HEK293T (cell line): ENCODE measurements around the gene CNTN3.

Experiments
- CTCF ChIA-PET: fragments of 350-600 bp; formaldehyde crosslinking; extraction: SDS; loops from one replicate; lab custom pipeline; 2021; ENCODE audit warnings: antibody characterized with exemption, inconsistent platforms; lab: Yijun Ruan, JAX
- POLR2A ChIA-PET: fragments of 350-600 bp; formaldehyde crosslinking; extraction: SDS; loops from one replicate; lab custom pipeline; 2020; ENCODE audit warnings: antibody characterized with exemption, inconsistent platforms; lab: Yijun Ruan, JAX
- DNase-seq: peaks from one replicate; pipeline ENCODE4 v3.0.0; 2012; ENCODE audit warnings: mixed read lengths; ENCODE audit errors: extremely low spot score
- ARNT ChIP-seq: fragments of 450-650 bp; IDR thresholded peaks from 2 replicates; pipeline ENCODE4 v1.6.1; 2017; ENCODE audit warnings: mild to moderate bottlenecking
- BHLHE40 ChIP-seq: fragments of 450-650 bp; IDR thresholded peaks from 2 replicates; pipeline ENCODE4 v1.6.1; 2016; ENCODE audit warnings: mild to moderate bottlenecking, moderate library complexity, borderline replicate concordance
- CTBP1 ChIP-seq: fragments of 450-650 bp; IDR thresholded peaks from 2 replicates; pipeline ENCODE4 v1.6.1; 2016; ENCODE audit warnings: borderline replicate concordance
- ELF4 ChIP-seq: fragments of 450-650 bp; IDR thresholded peaks from 2 replicates; pipeline ENCODE4 v1.6.1; 2017; ENCODE audit warnings: antibody characterized with exemption
- FOXA1 ChIP-seq: fragments of 450-650 bp; IDR thresholded peaks from 2 replicates; pipeline ENCODE4 v1.6.1; 2016; ENCODE audit warnings: mild to moderate bottlenecking
- FOXK2 ChIP-seq: fragments of 450-650 bp; IDR thresholded peaks from 2 replicates; pipeline ENCODE4 v1.6.1; 2016; ENCODE audit warnings: mild to moderate bottlenecking
- FOXM1 ChIP-seq: fragments of 450-650 bp; IDR thresholded peaks from 2 replicates; pipeline ENCODE4 v1.6.1; 2017; ENCODE audit warnings: mild to moderate bottlenecking, borderline replicate concordance
- HDGF ChIP-seq: fragments of 450-650 bp; IDR thresholded peaks from 2 replicates; pipeline ENCODE4 v1.6.1; 2017; ENCODE audit warnings: antibody characterized with exemption, borderline replicate concordance
- L3MBTL2 ChIP-seq: fragments of 450-650 bp; conservative IDR thresholded peaks from 2 replicates; pipeline ENCODE4 v1.6.1; 2016; ENCODE audit warnings: mild to moderate bottlenecking
- LEF1 ChIP-seq: fragments of 450-650 bp; IDR thresholded peaks from 2 replicates; pipeline ENCODE4 v1.6.1; 2017; ENCODE audit warnings: mild to moderate bottlenecking, borderline replicate concordance
- NFRKB ChIP-seq: fragments of 450-650 bp; IDR thresholded peaks from 2 replicates; pipeline ENCODE4 v1.6.1; 2016; ENCODE audit warnings: mild to moderate bottlenecking, moderate library complexity
- SP1 ChIP-seq: fragments of 450-650 bp; IDR thresholded peaks from 2 replicates; pipeline ENCODE4 v1.6.1; 2017
- SUZ12 ChIP-seq: fragments of 450-650 bp; IDR thresholded peaks from 2 replicates; pipeline ENCODE4 v1.6.1; 2016; ENCODE audit warnings: mild to moderate bottlenecking
- TARDBP ChIP-seq: fragments of 450-650 bp; IDR thresholded peaks from 2 replicates; pipeline ENCODE4 v1.6.1; 2016
- ZNF384 ChIP-seq: fragments of 450-650 bp; IDR thresholded peaks from 2 replicates; pipeline ENCODE4 v1.6.1; 2016
- TF ChIP-seq, protein P1 (sequence below): fragments of 450-650 bp; IDR thresholded peaks from 2 replicates; pipeline ENCODE4 v1.6.1; 2016

Gene CNTN3

DNA sequence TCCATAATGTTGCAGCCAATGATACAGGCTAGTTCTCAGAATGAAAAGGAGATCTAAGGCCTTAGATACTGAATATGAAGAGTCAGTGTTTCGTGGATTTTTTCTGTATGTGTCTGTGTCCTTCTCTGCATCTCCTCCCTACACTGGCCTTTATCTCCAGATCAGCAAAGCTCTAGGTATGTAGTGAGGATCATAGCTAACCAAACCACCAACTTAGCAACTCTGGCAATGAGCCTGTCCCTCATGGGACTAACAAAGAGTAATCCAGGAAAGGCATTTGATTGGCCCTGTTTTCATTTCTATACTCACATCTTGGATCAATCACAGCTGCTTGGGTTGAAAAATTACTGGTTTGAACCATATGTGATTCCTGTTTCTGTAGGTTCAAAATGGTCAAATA, 18.6 kb upstream of the CNTN3 start:
- ChIA-PET POLR2A (no interaction called here), CTCF (no interaction called here)
- TF ChIP-seq SP1 (no peak), L3MBTL2 (no peak), FOXA1 (no peak), FOXK2 (no peak), BHLHE40 (no peak), CTBP1 (no peak)
- DNase-seq, result no peak

DNA sequence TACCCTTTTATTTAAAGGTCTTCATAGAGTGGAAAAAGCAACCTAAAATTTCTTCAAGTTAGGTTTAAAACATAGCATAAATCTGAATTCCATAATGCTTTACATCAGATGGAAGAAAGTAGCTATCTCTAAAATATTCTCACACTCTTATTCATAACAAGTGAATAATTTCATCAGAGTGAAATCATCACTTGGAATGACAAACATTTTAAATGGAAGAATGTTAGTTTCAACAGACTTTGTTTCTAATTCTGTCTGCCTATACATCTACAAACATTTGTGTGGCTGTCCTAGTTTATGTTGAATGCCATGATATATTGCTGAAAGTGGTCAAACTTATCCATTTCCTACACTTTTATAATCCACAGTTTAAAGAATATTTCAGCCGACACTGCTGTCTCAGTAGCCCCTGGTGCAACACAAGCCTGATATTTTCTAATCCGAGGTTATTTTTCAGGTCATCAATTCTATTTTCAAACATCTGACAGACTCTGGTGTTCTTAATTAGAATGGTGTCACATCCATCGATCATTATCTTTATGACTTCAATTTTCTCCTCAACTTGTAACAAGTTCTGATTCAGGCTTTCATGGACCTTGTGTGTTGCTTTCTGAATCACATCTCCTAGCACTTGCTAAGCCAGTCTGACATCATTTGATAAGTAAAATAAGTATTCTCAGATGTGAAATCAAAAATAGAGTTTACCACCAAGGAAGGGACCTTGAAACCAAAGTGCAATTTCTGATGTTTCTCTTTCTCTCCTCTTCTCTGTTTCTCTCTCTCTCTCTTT, 17.1 kb upstream of the CNTN3 start:
- POLR2A ChIA-PET, result no interaction called here
- no peak for DNase-seq
- no peak for TF ChIP-seq CTBP1
- TF ChIP-seq HDGF, result no peak
- TF ChIP-seq FOXA1, result no peak
- TF ChIP-seq FOXK2, result no peak
- no peak for TF ChIP-seq L3MBTL2
- TF ChIP-seq ELF4, result no peak
- no peak for TF ChIP-seq ARNT
- no peak for TF ChIP-seq SUZ12
- no peak for TF ChIP-seq SP1
- no peak for TF ChIP-seq FOXM1
- TF ChIP-seq TARDBP, result no peak
- TF ChIP-seq, protein P1, sequence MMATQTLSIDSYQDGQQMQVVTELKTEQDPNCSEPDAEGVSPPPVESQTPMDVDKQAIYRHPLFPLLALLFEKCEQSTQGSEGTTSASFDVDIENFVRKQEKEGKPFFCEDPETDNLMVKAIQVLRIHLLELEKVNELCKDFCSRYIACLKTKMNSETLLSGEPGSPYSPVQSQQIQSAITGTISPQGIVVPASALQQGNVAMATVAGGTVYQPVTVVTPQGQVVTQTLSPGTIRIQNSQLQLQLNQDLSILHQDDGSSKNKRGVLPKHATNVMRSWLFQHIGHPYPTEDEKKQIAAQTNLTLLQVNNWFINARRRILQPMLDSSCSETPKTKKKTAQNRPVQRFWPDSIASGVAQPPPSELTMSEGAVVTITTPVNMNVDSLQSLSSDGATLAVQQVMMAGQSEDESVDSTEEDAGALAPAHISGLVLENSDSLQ, result no peak
- TF ChIP-seq LEF1, result no peak
- TF ChIP-seq ZNF384, result no peak
- TF ChIP-seq BHLHE40, result no peak
- TF ChIP-seq NFRKB, result no peak
- CTCF ChIA-PET, result no interaction called here

DNA sequence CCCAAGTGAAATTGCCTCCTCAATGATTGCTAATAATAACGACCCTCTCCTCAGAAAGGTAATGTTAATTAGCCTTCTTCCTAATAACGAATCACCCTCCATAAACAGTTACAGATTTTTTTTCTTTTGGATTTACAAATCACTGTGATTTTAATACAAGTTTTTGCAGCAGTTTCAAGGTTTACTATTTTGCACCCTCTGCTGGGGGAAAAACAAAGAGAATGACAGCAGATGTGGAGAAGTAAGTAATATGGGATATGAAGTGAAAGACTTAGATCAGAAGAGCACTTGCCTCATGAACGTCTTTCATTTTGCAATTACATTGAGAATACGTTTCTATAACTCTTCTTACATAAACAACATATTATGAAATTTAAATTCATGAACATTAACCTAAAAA, 16.1 kb upstream of the CNTN3 start:
- ChIA-PET CTCF (no interaction called here), POLR2A (no interaction called here)
- DNase-seq, result no peak
- no peak for TF ChIP-seq ELF4
- no peak for TF ChIP-seq FOXM1
- no peak for TF ChIP-seq FOXK2
- TF ChIP-seq TARDBP, result no peak
- no peak for TF ChIP-seq BHLHE40
- TF ChIP-seq NFRKB, result no peak
- no peak for TF ChIP-seq HDGF
- no peak for TF ChIP-seq SUZ12
- TF ChIP-seq L3MBTL2, result no peak
- TF ChIP-seq SP1, result no peak
- no peak for TF ChIP-seq LEF1

GRCh38 chr3:74626011-74626410, 11.6 kb upstream of the CNTN3 start:
- POLR2A ChIA-PET, result no interaction called here
- DNase-seq, result no peak

GRCh38 chr3:74624301-74624700, 9.8 kb upstream of the CNTN3 start:
- POLR2A ChIA-PET, result no interaction called here
- no peak for DNase-seq
- no peak for TF ChIP-seq FOXK2
- TF ChIP-seq SP1, result no peak
- TF ChIP-seq NFRKB, result no peak
- no peak for TF ChIP-seq ARNT
- no peak for TF ChIP-seq ZNF384
- no peak for TF ChIP-seq SUZ12
- no peak for TF ChIP-seq HDGF
- TF ChIP-seq L3MBTL2, result no peak
- no peak for TF ChIP-seq TARDBP
- TF ChIP-seq LEF1, result no peak
- TF ChIP-seq FOXM1, result no peak
- no peak for TF ChIP-seq ELF4
- no peak for TF ChIP-seq FOXA1
- CTCF ChIA-PET, result no interaction called here

More at GRCh38 chr3:74626011-74626410, 11.6 kb upstream of the CNTN3 start:
- CTCF ChIA-PET, result no interaction called here
- TF ChIP-seq ARNT (no peak), NFRKB (no peak), FOXK2 (no peak), L3MBTL2 (no peak), ZNF384 (no peak), HDGF (no peak), BHLHE40 (no peak), SUZ12 (no peak), FOXM1 (no peak), ELF4 (no peak)
- TF ChIP-seq, protein P1, result no peak

- TF ChIP-seq ARNT (no peak), CTBP1 (no peak), ZNF384 (no peak), HDGF (no peak), BHLHE40 (no peak), FOXA1 (no peak), L3MBTL2 (no peak), TARDBP (no peak), FOXM1 (no peak), LEF1 (no peak), SUZ12 (no peak), FOXK2 (no peak), SP1 (no peak), ELF4 (no peak), NFRKB (no peak)
- TF ChIP-seq, protein P1, result no peak
- CTCF ChIA-PET, result no interaction called here
- POLR2A ChIA-PET, result no interaction called here
- no peak for DNase-seq
Measured at GRCh38 chr3:74623261-74623836, 8.9 kb upstream of the CNTN3 start.
